Ecto neural progenitor cell (in vitro differentiated cells): ENCODE data around the gene ZNF195.
"Not testable (repeated sequence)": the region's sequence is repeated elsewhere in the genome, so short reads cannot be mapped to it uniquely, and the experiment has no call there.

Experiments
- DNase-seq: peaks from one replicate; pipeline ENCODE4 v3.0.0-alpha.2; 2018; ENCODE audit warnings: low spot score

The ZNF195 gene

DNA sequence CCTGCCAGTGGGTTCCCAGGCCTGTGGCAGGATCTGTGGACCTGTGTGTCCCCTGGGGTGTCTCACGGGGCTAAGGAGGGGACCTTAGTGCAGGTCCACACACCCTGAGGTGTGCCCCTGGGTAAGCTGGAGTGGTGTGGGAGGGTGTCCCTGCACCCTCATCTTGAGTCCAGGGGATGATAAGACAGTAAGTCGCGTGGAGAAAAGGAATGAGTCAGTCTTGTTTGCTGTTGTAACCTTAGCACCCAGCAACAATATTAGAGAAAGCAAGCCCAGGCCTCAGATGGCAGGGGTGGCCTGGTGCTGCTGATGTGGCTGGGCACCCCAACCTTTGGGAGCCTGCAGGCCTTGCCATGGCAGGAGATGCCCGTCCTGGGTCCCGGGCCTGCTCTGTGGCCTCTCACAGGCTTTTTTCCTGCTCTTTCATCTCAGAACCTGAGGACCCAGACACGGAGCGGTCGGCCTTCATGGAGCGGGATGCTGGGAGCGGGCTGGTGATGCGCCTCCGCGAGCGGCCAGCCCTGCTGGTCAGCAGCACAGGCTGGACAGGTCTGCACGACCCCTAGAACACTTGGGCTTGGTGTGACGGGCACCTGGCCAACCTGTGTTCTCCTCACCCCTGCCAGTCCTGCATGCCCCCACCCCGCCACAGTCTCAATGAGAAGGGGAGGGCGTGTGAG, 23.4 kb upstream of the ZNF195 start:
- DNase-seq = not testable (repeated sequence)

DNA sequence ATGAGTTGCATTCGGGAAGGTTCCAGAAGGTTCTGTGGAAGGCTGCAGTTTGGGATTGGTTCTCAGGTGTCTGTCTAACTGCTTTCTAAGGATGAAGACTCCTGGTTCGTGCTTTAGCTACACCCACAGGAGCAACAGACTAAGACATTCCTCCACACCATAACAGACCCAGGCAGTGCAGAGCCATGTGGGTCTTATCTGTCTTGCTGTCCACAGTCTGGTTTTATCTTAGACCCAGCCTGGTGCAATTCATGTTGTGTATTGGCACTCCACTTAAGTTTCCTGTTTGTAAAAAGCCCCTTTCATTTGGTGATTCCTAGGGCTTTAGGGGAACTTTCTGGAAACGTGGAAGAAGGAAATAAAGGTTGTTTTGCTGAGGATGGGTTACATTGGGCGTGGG, 22.1 kb upstream of the ZNF195 start:
- not testable (repeated sequence) for DNase-seq

DNA sequence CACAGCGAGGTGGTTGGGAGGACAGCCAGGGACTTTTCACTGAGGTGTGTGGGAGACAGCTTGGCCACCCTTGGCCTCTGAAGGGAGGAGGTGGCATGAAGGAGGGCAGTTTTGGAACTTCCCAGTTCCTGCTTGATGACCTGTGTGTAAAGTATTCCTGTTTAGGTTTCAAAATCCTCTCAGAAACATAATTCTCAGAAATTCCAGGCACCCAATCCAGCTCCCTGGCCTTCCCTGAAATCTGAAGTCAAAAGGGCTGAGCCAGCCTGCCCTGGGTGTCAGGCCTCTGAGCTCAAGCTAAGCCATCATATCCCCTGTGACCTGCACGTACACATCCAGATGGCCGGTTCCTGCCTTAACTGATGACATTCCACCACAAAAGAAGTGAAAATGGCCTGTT, 19.6 kb upstream of the ZNF195 start:
- DNase-seq = not testable (repeated sequence)

DNA sequence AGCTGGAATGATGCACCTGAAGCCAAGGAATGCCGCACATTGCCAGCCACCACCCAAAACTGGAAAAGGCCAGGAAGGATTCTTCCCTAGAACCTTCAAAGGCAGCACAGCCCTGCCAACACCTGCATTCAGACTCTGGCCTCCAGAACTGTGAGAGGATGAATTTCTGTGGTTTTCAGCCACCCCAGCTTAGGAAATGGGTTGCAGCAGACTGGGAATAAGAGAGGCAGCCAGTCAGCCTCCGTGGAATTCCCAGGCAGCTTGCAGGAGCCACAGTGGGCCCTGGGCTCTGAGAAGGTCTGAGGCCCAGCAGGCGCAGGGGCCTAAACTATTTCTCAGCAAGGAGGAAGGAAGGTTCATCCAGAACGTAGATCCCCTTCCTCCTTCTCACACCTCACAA, 19.2 kb upstream of the ZNF195 start:
- not testable (repeated sequence) for DNase-seq

DNA sequence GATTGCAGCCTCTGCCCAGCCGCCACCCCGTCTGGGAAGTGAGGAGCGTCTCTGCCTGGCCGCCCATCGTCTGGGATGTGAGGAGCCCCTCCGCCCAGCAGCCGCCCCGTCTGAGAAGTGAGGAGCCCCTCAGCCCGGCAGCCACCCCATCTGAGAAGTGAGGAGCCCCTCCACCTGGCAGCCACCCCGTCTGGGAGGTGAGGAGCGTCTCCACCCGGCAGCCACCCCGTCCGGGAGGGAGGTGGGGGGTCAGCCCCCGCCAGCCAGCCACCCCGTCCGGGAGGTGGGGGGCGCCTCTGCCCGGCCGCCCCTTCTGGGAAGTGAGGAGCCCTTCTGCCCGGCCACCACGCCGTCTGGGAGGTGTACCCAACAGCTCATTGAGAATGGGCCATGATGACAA, 18.3 kb upstream of the ZNF195 start:
- DNase-seq = not testable (repeated sequence)

DNA sequence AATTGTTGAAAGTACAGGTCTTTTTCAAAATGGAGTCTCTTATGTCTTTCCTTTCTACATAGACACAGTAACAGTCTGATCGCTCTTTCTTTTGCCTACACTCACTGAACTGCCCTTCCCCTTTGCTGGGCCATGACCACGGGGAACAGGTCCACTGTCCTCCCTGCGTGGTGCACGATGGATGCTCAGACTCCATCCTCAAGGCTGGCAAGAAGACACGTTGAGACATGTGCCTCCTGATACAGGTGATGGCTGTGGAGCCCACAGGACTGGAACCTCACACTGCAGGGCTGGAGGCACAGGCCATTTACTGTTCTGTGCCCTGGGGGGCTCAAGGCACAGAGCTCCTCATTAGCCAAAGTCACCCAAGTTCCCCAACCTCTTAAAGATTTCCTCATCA, 16.5 kb upstream of the ZNF195 start:
- not testable (repeated sequence) for DNase-seq

DNA sequence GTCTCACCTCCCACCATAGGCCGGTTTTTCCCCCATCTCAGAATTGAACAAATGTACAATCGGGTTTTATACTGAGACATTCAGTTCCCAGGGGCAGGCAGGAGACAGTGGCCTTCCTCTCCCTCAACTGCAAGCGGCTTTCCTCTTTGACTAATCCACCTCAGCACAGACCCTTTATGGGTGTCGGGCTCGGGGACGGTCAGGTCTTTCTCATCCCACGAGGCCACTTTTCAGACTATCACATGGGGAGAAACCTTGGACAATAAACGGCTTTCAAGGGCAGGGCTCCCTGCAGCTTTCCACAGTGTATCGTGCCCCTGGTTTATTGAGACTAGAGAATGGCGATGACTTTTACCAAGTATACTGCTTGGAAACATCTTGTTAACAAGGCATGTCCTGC, 16.0 kb upstream of the ZNF195 start:
- DNase-seq = not testable (repeated sequence)

DNA sequence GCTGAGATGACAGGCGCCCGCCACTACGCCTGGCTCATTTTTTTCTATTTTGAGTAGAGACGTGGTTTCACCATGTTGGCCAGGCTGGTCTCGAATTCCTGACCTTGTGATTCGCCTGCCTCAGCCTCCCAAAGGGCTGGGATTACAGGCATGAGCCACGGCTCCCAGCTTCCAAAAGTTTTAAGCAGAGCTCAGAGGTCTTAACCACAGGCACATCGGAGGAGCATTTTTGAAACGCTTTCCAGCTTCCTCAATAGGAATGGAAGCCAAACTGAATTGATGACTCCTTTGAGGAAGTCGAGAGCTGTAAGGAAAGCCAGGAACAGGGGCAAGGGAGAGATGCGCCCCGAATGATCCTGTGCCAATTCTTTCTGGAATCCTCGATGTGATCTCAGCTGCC, 14.5 kb upstream of the ZNF195 start:
- DNase-seq = not testable (repeated sequence)

DNA sequence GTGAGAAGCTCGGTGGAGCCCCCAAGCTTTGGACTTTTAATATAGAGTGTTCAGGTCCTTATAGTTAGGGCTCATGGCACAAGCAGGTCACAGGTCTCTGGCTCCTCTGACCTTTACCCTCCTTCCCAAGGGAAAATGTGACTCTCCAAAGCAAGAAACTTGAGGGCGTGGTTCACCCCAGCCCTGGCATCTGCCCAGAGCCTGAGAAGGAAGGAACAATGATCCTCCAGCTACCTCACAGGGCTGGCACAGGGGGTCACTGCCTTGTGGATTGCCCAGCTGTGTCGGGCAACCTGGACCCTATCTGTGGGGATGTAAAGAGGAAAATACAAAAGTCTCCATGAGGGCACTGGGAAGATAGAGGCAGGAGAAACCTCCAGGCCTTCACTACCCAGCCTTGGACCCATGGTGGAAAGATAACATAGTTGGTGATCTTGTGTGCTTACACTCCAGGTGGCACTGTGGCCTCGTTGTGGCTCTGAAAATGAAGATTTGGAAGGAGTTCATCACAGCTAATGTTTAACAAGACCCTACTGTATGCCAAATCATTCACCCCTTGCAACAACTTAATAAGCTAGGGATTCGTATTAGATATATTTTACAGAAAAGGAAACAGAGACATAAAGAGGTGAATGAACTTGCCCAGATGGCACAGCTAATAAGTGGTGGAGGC, 3.8 kb upstream of the ZNF195 start:
- DNase-seq = no peak

DNA sequence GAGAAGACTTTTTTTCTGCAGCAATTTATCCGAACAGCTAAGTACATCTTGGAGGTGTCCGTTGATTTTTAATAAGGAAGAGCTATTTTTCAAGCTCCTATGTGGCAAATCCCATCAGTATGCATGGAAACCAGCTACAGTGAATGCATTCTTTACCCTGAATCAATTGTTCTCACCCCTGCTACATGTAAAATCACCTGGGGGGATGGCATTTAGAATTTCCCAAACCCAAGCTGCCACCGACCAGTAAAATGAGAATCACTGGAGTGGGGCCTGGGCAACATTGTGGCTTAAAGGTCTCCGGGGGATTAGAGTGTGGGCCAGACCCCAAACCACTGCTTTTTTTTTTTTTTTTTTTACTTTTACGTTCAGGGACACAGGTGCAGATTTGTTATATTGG, 2.8 kb upstream of the ZNF195 start:
- DNase-seq = no peak

DNA sequence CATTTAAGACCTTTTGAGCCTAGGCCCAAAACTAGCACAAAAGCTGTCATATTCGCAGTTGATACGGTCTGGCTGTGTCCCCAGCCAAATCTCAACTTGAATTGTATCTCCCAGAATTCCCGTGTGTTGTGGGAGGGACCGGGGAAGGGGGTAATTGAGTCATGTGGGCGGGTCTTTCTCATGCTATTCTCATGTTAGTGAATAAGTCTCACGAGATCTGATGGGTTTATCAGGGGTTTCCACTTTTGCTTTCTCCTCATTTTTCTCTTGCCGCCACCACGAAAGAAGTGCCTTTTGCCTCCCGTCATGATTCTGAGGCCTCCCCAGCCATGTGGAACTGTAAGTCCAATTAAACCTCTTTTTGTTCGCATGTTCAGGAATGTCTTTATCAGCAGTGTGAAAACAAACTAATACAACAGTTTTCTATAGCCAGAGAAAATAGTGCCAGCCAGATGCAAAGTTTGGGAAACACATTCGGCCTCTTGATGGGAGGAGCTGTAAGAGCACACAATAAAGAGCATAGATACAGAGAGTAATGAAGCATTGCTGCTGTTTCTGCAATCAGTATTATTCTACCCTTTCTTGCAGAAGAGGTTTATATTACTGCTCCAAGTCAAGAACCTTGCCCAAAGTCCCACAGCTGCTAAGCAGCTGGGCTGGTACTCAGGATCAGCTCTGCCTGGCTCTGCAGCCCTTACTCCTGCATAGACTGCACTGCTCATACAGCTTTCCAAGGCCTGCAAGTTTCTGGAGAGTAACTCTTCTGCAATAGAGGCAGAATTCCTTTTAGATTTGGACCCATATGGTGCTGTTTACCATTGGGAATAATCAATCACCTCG, 2.0 kb upstream of the ZNF195 start:
- DNase-seq = no peak

DNA sequence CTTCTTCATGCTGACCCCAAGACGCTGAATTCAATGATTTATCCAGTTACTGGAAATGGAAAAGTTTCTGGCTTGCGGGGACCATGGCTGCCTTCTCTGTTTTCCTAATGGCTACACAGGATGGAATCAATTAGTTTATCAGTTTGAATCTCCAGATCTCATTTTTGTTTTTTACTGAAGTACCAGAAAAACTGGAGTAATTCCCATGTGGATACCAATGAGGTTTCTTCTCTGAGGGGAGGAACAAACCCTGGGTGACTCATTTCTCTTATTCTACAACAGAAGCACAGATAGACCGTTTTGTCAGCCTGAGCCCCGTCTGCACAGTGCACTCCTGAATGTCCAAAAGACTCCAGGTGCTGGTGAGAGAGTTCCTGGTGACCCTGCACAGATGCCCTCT, 3.4 kb downstream of the ZNF195 start:
- DNase-seq = no peak

DNA sequence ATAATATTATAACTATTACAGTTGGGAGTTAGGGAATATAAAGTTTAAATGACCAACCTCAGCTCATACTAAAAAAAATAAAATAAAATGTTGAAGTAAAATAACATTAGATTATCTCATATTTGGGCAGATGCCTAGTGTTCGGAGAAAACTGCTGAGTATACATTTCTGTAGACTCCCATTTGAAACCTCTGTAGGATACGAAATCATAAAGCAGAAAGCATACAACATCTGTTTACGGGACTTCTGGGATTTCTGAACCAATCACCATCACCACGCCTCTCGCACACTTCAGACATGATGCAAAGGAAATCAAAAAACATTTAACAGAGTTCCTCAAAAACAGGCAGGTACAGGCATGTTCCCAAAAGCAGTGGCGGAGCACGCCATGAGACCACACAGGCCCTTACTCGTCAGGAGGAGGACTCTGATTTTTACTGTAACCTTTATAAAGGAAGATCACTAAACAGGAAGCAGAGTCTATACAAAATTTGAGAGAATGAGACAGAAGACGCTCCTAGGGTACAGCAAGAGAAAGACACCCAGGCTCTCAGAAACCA, 8.6 kb downstream of the ZNF195 start:
- DNase-seq = no peak

DNA sequence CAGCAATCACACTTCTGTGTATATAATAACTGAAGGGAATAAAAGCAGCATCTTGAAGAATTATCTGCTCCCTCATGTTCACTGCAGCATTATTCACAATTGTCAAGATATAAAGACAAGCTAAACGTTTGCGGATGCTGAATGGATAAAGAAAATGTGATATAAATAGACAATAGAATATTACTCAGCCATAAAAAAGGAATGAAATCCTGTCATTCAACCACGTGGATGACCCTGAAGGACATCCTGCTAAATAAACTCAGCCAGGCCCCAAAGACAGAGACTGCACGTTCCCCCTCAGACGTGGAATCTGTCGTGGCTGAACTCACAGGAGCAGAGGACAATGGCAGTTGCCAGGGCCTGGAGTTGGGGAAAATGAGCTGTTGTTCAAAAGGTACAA, 9.6 kb downstream of the ZNF195 start:
- no peak for DNase-seq

DNA sequence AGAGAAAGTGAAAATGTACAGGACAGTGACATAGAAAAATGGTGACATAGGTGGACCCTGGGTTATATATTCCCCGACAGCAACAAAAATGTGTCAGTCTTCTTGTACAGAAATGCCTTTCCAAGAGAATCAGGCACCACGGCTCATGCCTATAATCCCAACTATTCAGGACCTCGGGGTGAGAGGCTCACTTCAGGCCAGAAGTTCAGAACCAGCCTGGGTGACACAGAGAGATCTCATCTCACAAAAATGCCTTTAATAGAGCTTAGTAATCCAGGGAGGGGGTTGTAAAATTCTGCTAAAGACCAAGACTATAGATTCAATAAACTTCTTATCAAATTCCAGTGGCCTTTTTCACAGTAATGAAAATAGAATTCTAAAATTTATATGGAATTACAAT, 10.7 kb downstream of the ZNF195 start:
- no peak for DNase-seq

DNA sequence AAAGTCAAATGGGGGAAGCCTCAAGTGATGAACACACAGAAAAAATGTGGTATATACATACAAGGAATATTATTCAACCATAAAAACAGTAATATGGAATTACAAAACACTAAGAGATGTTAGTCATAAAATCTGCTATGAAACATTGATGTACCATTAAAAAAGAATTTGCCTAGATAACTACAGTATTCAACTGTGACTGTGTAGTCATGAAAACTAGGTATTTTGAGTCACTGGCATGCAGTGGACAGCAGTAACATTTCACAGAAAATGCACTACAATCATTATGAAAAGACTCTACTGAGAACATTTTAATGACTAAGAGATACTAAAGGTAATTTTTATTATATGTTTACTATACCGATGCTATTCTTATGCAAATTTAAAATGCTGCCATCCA, 11.7 kb downstream of the ZNF195 start:
- DNase-seq = no peak

DNA sequence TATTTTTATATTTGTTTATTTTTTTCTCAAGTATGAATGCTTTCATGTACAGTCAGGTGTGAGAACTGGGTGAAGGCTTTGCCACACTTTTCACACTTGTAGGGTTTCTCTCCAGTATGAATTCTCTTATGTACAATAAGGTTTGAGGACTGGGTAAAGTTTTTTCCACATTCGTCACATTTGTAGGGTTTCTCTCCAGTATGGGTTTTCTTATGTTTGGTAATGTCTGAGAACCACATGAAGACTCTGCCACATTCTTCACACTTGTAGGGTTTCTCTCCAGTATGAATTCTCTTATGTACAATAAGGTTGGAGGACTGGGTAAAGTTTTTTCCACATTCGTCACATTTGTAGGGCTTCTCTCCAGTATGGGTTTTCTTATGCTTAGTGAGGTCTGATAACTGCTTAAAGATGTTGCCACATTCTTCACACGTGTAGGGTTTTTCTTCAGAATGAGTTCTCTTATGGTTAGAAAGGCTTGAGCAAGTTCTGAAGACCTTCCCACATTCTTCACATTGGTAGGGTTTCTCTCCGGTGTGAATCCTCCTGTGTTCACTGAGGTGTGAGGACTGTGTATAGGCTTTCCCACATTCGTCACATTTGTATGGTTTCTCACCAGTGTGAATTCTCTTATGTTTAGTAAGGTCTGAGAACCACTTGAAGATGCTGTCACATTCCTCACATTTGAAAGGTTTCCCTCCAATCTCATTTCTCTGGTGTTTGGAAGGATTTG, 19.7 kb downstream of the ZNF195 start:
- no peak for DNase-seq

DNA sequence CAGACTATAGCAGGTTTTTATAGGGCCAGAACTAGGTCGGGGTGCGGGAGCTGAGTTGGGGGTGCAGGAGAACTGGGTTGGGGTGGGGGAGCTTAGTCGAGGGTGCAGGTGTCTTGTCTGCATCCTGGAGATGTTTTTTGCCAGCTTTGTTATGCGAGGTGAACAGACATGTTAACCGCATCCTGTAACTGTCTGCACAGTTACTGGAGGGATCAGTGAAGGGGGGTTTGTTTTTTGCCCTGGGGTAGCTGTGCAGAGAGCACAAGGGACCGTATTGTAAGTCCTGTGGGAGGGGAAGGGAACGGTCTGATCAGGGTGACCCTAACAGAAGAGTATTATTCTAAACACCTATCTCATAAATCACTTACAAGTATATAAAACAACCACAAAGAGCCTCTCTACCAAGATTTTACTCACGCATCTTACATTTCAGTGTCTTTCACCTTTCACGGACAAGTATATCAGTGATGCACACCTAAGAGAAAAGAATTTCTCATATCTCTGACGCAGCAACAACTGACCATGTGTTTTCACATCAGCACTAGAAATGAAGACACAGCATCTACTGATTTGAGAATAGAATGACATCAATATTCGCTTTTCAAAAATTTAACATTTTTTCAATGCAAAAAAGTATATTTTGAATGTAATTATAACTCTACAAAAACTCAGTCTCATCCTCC, 20.8 kb downstream of the ZNF195 start:
- no peak for DNase-seq

DNA sequence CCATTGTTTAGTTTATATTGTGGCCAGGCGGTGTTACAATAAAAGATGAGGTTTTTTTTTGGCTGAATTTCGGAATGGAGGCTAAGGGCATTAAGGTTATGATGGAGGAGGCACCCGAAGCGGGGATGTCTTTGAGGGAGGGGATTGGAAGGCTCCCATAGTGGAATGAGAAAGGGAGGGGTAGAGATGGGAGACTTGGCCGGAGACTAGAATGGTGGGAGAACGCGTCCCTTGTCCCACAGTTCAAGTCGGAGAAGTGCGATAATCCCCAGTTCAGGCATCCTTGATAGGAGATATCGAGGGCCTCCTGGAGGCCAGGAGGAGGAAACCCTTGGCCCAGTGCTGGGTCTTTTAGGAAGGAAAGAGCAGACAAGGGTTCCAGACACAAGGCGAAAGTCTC, 21.6 kb downstream of the ZNF195 start:
- no peak for DNase-seq

DNA sequence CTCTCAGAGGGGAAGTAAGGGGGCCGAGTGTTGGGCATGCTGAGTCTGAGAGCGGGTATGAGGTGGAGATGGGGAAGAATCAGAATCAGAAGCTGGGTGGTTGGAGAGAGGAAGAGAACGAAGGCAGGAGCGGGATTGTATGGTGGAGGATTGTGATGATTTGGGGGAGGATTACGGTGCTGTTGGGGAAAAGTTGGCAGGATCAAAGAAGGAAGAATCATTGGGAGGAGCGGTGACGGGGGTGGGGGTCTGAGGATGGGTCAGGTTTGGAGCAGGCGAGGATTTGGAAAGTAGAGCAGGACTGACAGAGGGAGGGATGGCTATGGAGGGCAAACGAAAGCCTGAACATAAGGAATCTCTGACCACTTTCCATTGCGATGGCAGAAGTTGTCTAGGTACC, 22.1 kb downstream of the ZNF195 start:
- no peak for DNase-seq

DNA sequence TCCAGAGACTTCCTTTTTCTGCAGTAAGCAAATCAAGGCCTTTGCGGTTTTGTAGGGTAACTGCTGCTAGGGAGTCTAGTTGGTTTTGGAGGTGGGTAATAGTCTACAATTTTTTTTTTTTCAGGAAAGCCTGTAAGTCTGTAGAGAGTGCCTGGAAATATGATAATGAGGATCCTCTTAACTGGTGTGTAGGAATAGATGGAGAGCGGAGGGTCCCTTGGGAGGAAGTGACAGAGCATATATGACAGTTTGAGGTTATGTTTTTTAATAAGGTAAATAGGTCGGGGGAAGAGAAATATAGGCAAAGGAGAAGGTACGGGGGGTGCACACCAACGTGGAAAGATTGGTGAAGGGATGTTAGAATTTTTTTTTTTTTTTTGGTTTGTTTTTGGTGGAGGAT, 25.9 kb downstream of the ZNF195 start:
- no peak for DNase-seq

DNA sequence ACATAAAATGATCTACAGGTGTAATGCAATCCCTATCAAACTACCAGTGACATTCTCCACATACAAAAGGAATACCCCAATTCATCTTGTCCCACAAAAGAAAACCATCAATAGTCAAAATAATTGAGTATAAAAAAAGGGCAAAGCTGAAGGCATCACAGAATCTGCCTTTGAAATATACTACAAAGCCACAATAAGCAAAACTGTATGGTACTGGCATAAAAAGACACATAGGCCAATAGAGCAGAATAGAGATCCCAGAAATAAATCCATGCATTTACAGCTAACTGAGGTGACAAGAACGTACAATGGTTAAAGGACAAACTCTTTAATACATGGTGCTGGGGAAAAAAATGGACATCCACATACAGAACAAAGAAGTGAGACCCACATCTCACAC, 31.8 kb downstream of the ZNF195 start:
- no peak for DNase-seq
